Measurements from ENCODE around the gene PEX7. TPM values are rescaled to one million over a fixed set of nuclear protein-coding genes. Genes with fewer than 3 reads are reported as not detected.
"Not testable (repeated sequence)": the region's sequence is repeated elsewhere in the genome, so short reads cannot be mapped to it uniquely, and the experiment has no call there.

PEX7 gene
- total RNA-seq, 5 donors from 2014 or later (not counting 1 experiment from before 2014, with no cell fraction given), result 4.3 to 5.5 (median 4.9) TPM

DNA sequence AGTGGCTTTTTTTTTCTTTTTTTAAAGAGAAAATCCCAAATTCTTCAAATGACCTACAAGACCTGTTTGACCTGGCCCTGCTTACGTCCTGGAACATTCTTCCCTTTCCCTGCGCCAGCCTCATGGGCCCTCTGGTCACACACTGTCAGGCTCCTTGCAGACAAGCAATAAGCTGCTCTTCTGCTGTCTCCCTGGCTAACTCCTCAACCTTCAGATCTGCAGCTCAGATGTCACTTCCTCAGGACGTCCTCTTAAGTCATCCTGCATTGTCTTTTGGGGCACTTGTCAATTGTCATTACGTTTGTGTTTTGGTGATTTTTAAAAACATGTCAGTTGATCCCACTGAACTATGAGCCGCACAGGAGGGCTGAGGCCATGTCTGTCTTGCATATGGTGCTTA, 70.8 kb downstream of the PEX7 start:
- Histone ChIP-seq H3K36me3 (ENCODE audit: control insufficient read depth in 2 of 2, extremely low read depth in 1 of 2, insufficient read depth in 1 of 2, low read length in 1 of 2) (peaks cover 0 to 2% of the 10 kb centered on the region in 2 donors), H3K4me3 (ENCODE audit: control insufficient read depth in 1 of 2, extremely low read depth in 1 of 2, low read length in 1 of 2) (no peak overlapping the region), H3K4me1 (ENCODE audit: control insufficient read depth in 1 of 2, extremely low read depth in 1 of 2, insufficient read depth in 2 of 2, low read length in 2 of 2) (no peaks in the 10 kb centered on the region), H3K9me3 (no peaks in the 10 kb centered on the region), H3K27ac (ENCODE audit: low read length) (no peak overlapping the region), H3K27me3 (replicated peaks in 1 of 2; ENCODE audit: control insufficient read depth in 2 of 2, extremely low read depth in 1 of 2, insufficient read depth in 2 of 2, low read length in 1 of 2) (no peaks in the 10 kb centered on the region)
- no peak overlapping the region for H3K27ac Mint-ChIP-seq
- no peak overlapping the region for H3K4me3 Mint-ChIP-seq
- POLR2A ChIA-PET, result interaction anchor here (0.6 kb wide), 2 partner anchors 11 kb away, joined by 4 to 16 read pairs; no protein-coding TSS in a partner anchor
- ATAC-seq (replicated peaks in 1 of 4) (no peak), DNase-seq (no peak)
- H3K36me3 Mint-ChIP-seq, result peaks cover 26% of the 10 kb centered on the region
- H3K9me3 Mint-ChIP-seq, result no peaks in the 10 kb centered on the region
- peaks cover 4 to 15% (median 5%) of the 10 kb centered on the region in 3 donors for H3K4me1 Mint-ChIP-seq
- CTCF ChIA-PET, result no interaction called here
- 82% methylated on average over 5 of the region's 5 CpGs for WGBS (ENCODE audit: insufficient coverage)
- no peaks in the 10 kb centered on the region for H3K27me3 Mint-ChIP-seq

GRCh38 chr6:136895901-136896300, 73.5 kb downstream of the PEX7 start:
- no peaks in the 10 kb centered on the region for H3K27me3 Mint-ChIP-seq
- WGBS (ENCODE audit: insufficient coverage), result no CpG with 5 or more reads among the region's 3 CpGs
- DNase-seq (no peak), ATAC-seq (replicated peaks in 1 of 4) (no peak)
- H3K4me3 ChIP-seq (ENCODE audit: control insufficient read depth in 1 of 2, extremely low read depth in 1 of 2, low read length in 1 of 2), result no peak overlapping the region
- H3K4me3 Mint-ChIP-seq, result no peak overlapping the region
- ChIA-PET POLR2A (no interaction called here), CTCF (no interaction called here)
- H3K4me1 Mint-ChIP-seq, result peaks cover 0 to 6% (median 0%) of the 10 kb centered on the region in 3 donors
- no peaks in the 10 kb centered on the region for H3K9me3 ChIP-seq
- no peak overlapping the region for H3K27ac ChIP-seq (ENCODE audit: low read length)
- no peaks in the 10 kb centered on the region for H3K9me3 Mint-ChIP-seq
- H3K36me3 ChIP-seq (ENCODE audit: control insufficient read depth in 2 of 2, extremely low read depth in 1 of 2, insufficient read depth in 1 of 2, low read length in 1 of 2), result peaks cover 5 to 10% of the 10 kb centered on the region in 2 donors
- no peak overlapping the region for H3K27ac Mint-ChIP-seq
- H3K4me1 ChIP-seq (ENCODE audit: control insufficient read depth in 1 of 2, extremely low read depth in 1 of 2, insufficient read depth in 2 of 2, low read length in 2 of 2), result no peaks in the 10 kb centered on the region
- H3K27me3 ChIP-seq (replicated peaks in 1 of 2; ENCODE audit: control insufficient read depth in 2 of 2, extremely low read depth in 1 of 2, insufficient read depth in 2 of 2, low read length in 1 of 2), result no peaks in the 10 kb centered on the region
- H3K36me3 Mint-ChIP-seq, result peaks cover 34% of the 10 kb centered on the region

DNA sequence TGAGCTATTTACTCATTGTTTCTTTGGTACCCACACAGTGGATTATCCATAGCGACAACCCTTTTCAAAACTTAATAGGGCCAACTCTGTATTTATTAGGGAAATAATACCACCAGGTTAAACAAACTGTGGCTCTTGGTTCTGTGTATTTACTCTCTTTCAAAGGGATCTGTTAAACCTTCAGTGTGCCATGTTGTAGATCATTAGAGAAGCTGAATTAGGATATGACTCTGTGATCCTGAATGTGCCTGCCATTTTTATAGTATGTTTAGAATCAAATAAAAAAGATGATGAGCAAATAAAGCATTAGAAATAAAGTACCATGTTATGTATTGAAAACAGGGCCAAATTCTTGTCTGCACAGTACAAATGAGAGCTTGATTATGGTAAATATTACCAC, 74.7 kb downstream of the PEX7 start:
- Histone ChIP-seq H3K4me1 (ENCODE audit: control insufficient read depth in 1 of 2, extremely low read depth in 1 of 2, insufficient read depth in 2 of 2, low read length in 2 of 2) (no peaks in the 10 kb centered on the region), H3K27ac (ENCODE audit: low read length) (no peak overlapping the region), H3K4me3 (ENCODE audit: control insufficient read depth in 1 of 2, extremely low read depth in 1 of 2, low read length in 1 of 2) (no peak overlapping the region), H3K9me3 (no peaks in the 10 kb centered on the region), H3K36me3 (ENCODE audit: control insufficient read depth in 2 of 2, extremely low read depth in 1 of 2, insufficient read depth in 1 of 2, low read length in 1 of 2) (peaks cover 6 to 15% of the 10 kb centered on the region in 2 donors), H3K27me3 (replicated peaks in 1 of 2; ENCODE audit: control insufficient read depth in 2 of 2, extremely low read depth in 1 of 2, insufficient read depth in 2 of 2, low read length in 1 of 2) (no peaks in the 10 kb centered on the region)
- POLR2A ChIA-PET, result interaction anchor here in 1 of 2 donors (0.6 kb wide), 1 partner anchor 280 kb away, joined by 3 read pairs; no protein-coding TSS in a partner anchor
- DNase-seq (no peak), ATAC-seq (replicated peaks in 1 of 4) (no peak)
- peaks cover 0 to 6% (median 0%) of the 10 kb centered on the region in 3 donors for H3K4me1 Mint-ChIP-seq
- H3K9me3 Mint-ChIP-seq, result no peaks in the 10 kb centered on the region
- no peaks in the 10 kb centered on the region for H3K27me3 Mint-ChIP-seq
- H3K27ac Mint-ChIP-seq, result no peak overlapping the region
- no CpG with 5 or more reads among the region's 1 CpG for WGBS (ENCODE audit: insufficient coverage)
- H3K36me3 Mint-ChIP-seq, result peaks cover 36% of the 10 kb centered on the region
- CTCF ChIA-PET, result interaction anchor here in 1 of 2 donors (0.6 kb wide), 1 partner anchor 22 kb away, joined by 6 read pairs; no protein-coding TSS in a partner anchor
- H3K4me3 Mint-ChIP-seq, result no peak overlapping the region

DNA sequence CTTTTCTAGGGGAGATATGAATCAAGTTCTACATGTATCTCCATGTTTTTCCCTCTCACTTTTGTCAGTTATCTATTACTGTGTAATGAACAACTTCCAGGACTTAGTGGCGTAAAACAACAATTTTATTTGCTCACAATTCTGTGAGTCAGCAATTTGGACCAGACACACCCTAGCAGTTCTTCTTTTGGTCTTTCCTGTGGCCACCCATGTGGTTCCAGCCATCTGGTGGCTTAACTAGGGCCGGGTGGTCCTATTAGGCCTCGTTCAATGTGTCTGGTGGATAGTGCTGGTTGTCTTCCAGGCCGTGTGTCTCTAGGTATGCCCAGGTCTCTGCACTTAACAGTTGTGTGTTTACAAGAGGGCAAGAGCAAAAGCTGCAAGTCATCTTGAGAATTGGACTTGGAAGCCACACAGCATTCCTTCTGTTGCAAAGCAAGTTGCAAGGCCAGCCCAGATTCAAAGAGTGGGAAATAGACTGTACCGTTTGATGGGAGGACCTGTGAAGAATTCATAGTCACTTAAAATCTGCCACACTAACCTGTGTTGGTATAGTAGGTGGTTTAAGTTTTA, 78.9 kb downstream of the PEX7 start:
- ChIA-PET POLR2A (no interaction called here), CTCF (no interaction called here)
- no peaks in the 10 kb centered on the region for H3K27me3 Mint-ChIP-seq
- peaks cover 35% of the 10 kb centered on the region for H3K36me3 Mint-ChIP-seq
- WGBS (ENCODE audit: insufficient coverage), result 92% methylated on average over 2 of the region's 5 CpGs
- Histone ChIP-seq H3K27me3 (replicated peaks in 1 of 2; ENCODE audit: control insufficient read depth in 2 of 2, extremely low read depth in 1 of 2, insufficient read depth in 2 of 2, low read length in 1 of 2) (no peaks in the 10 kb centered on the region), H3K9me3 (no peaks in the 10 kb centered on the region), H3K4me3 (ENCODE audit: control insufficient read depth in 1 of 2, extremely low read depth in 1 of 2, low read length in 1 of 2) (no peak overlapping the region), H3K36me3 (ENCODE audit: control insufficient read depth in 2 of 2, extremely low read depth in 1 of 2, insufficient read depth in 1 of 2, low read length in 1 of 2) (peaks cover 6 to 18% of the 10 kb centered on the region in 2 donors), H3K4me1 (ENCODE audit: control insufficient read depth in 1 of 2, extremely low read depth in 1 of 2, insufficient read depth in 2 of 2, low read length in 2 of 2) (no peaks in the 10 kb centered on the region), H3K27ac (ENCODE audit: low read length) (no peak overlapping the region)
- ATAC-seq (replicated peaks in 1 of 4), result no peak
- no peak overlapping the region for H3K27ac Mint-ChIP-seq
- no peaks in the 10 kb centered on the region for H3K9me3 Mint-ChIP-seq
- no peak for DNase-seq
- H3K4me1 Mint-ChIP-seq, result no peaks in the 10 kb centered on the region
- H3K4me3 Mint-ChIP-seq, result no peak overlapping the region

DNA sequence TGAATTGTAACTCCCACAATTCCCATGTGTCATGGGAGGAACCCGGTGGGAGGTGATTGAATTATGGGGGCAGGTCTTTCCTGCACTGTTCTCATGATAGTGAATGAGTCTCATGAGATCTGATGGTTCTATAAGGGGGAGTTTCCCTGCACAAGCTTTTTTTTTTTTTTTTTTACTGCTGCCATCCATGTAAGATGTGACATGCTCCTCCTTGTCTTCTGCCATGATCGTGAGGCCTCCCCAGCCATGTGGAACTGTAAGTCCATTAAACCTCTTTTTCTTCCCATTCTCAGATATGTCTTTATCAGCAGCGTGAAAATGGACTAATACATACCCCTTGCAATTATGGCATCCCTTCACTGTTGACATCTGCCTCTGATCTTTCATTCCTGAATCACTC, 82.1 kb downstream of the PEX7 start:
- not testable (repeated sequence) for H3K27ac ChIP-seq (ENCODE audit: low read length); H3K4me3 ChIP-seq (ENCODE audit: control insufficient read depth in 1 of 2, extremely low read depth in 1 of 2, low read length in 1 of 2); H3K27ac Mint-ChIP-seq; H3K4me3 Mint-ChIP-seq; H3K27me3 Mint-ChIP-seq; H3K9me3 Mint-ChIP-seq; H3K9me3 ChIP-seq; H3K4me1 ChIP-seq (ENCODE audit: control insufficient read depth in 1 of 2, extremely low read depth in 1 of 2, insufficient read depth in 2 of 2, low read length in 2 of 2); H3K27me3 ChIP-seq (replicated peaks in 1 of 2; ENCODE audit: control insufficient read depth in 2 of 2, extremely low read depth in 1 of 2, insufficient read depth in 2 of 2, low read length in 1 of 2); ATAC-seq (replicated peaks in 1 of 4); H3K4me1 Mint-ChIP-seq; DNase-seq
- POLR2A ChIA-PET, result interaction anchor here in 1 of 2 donors (0.6 kb wide), 1 partner anchor 1399 kb away, joined by 3 read pairs; no protein-coding TSS in a partner anchor
- H3K36me3 ChIP-seq (ENCODE audit: control insufficient read depth in 2 of 2, extremely low read depth in 1 of 2, insufficient read depth in 1 of 2, low read length in 1 of 2), result peaks cover 6 to 12% of the 10 kb centered on the region in 2 donors
- 100% methylated on average over 1 of the region's 3 CpGs for WGBS (ENCODE audit: insufficient coverage)
- CTCF ChIA-PET, result interaction anchor here in 1 of 2 donors (0.6 kb wide), 1 partner anchor 82 kb away, joined by 4 read pairs; the partner anchor contains the start of gene PEX7
- peaks cover 31% of the 10 kb centered on the region for H3K36me3 Mint-ChIP-seq

GRCh38 chr6:136914947-136915346, 92.6 kb downstream of the PEX7 start:
- Mint-ChIP-seq H3K4me3 (no peak overlapping the region), H3K27me3 (peaks cover 13 to 16% of the 10 kb centered on the region in 2 donors), H3K27ac (no peak overlapping the region), H3K36me3 (peaks cover 46% of the 10 kb centered on the region), H3K9me3 (no peaks in the 10 kb centered on the region), H3K4me1 (peaks cover 4% of the 10 kb centered on the region in 3 donors)
- peaks cover 0 to 7% of the 10 kb centered on the region in 2 donors for H3K36me3 ChIP-seq (ENCODE audit: control insufficient read depth in 2 of 2, extremely low read depth in 1 of 2, insufficient read depth in 1 of 2, low read length in 1 of 2)
- ATAC-seq (replicated peaks in 1 of 4), result no peak
- ChIA-PET CTCF (no interaction called here), POLR2A (no interaction called here)
- H3K4me3 ChIP-seq (ENCODE audit: control insufficient read depth in 1 of 2, extremely low read depth in 1 of 2, low read length in 1 of 2), result no peak overlapping the region
- peaks cover 0 to 2% of the 10 kb centered on the region in 2 experiments for H3K4me1 ChIP-seq (ENCODE audit: control insufficient read depth in 1 of 2, extremely low read depth in 1 of 2, insufficient read depth in 2 of 2, low read length in 2 of 2)
- no peak overlapping the region for H3K27ac ChIP-seq (ENCODE audit: low read length)
- peaks cover 0 to 3% of the 10 kb centered on the region in 2 experiments for H3K27me3 ChIP-seq (replicated peaks in 1 of 2; ENCODE audit: control insufficient read depth in 2 of 2, extremely low read depth in 1 of 2, insufficient read depth in 2 of 2, low read length in 1 of 2)
- WGBS (ENCODE audit: insufficient coverage), result no CpG with 5 or more reads among the region's 1 CpG
- no peak for DNase-seq
- no peaks in the 10 kb centered on the region for H3K9me3 ChIP-seq
